B cell (primary cell): ENCODE measurements around the gene COBL. TPM values are rescaled to one million over a fixed set of nuclear protein-coding genes. Genes with fewer than 3 reads are reported as not detected.

Experiments
- ATAC-seq: fragments of 200-7000 bp; cut with Tn5 transposase; one replicate; pipeline ENCODE4 v1.10.0; 2021; ENCODE audit warnings: low read depth, mild to moderate bottlenecking, moderate number of reproducible peaks, moderate library complexity
- CTCF ChIA-PET: fragments of 350-600 bp; sonication (Branson Sonifier 250); formaldehyde crosslinking; loops from one replicate; lab custom pipeline; 2021; ENCODE audit warnings: antibody characterized with exemption, inconsistent platforms; lab: Charles Lee
- POLR2A ChIA-PET: fragments of 350-600 bp; sonication (Branson Sonifier 250); formaldehyde crosslinking; loops from one replicate; lab custom pipeline; 2021; ENCODE audit warnings: antibody characterized with exemption; lab: Charles Lee
- DNase-seq: peaks from one replicate; pipeline ENCODE4 v3.0.0; 2013
- H2AFZ ChIP-seq: 2 replicates; pipeline ENCODE4 v1.6.1; 2012; ENCODE audit warnings: mild to moderate bottlenecking, low read depth, low read length; ENCODE audit not compliant: insufficient read depth, poor library complexity, severe bottlenecking
- H3K27ac ChIP-seq, 2 donors: 1 replicate in 1 of 2; 2 replicates in 1 of 2; pipeline ENCODE4 v1.5.1; 2012 to 2013; ENCODE audit warnings: low read length in 2 of 2, mild to moderate bottlenecking in 2 of 2, moderate library complexity in 1 of 2
- H3K27me3 ChIP-seq, 4 experiments: fragments of 200-600 bp in 1 of 4; sonication (generic) in 1 of 4; replicated peaks in 1 of 4; 1 replicate in 2 of 4; 2 replicates in 2 of 4; pipeline versions ENCODE4 v1.6.1 to v1.7.0; 2013 to 2016; ENCODE audit warnings: low read length in 3 of 4, mild to moderate bottlenecking in 2 of 4, mixed read lengths in 1 of 4, moderate library complexity in 1 of 4; ENCODE audit not compliant: insufficient read depth in 4 of 4, control insufficient read depth in 3 of 4; ENCODE audit errors: control extremely low read depth in 1 of 4
- H3K36me3 ChIP-seq, 2 experiments: replicated peaks in 1 of 2; 1 replicate in 1 of 2; 2 replicates in 1 of 2; pipeline versions ENCODE4 v1.6.1 to v1.7.1; 2013; ENCODE audit warnings: low read length in 1 of 2; ENCODE audit not compliant: insufficient read depth in 2 of 2, control insufficient read depth in 1 of 2; ENCODE audit errors: control extremely low read depth in 1 of 2, extremely low read depth in 1 of 2
- H3K4me1 ChIP-seq, 2 donors: fragments of 200-600 bp in 1 of 2; sonication (generic) in 1 of 2; 1 replicate in 1 of 2; 2 replicates in 1 of 2; pipeline versions ENCODE4 v1.5.1 to v1.6.1; 2013 to 2017; ENCODE audit warnings: low read length in 2 of 2; ENCODE audit not compliant: control insufficient read depth in 2 of 2, insufficient read depth in 2 of 2
- H3K4me2 ChIP-seq: replicated peaks from 2 replicates; pipeline ENCODE3; 2012; ENCODE audit warnings: mild to moderate bottlenecking, low read depth, low read length; ENCODE audit not compliant: poor library complexity, severe bottlenecking
- H3K4me3 ChIP-seq, 5 experiments: fragments of 200-600 bp in 1 of 5; sonication (generic) in 1 of 5; 1 replicate in 3 of 5; 2 replicates in 2 of 5; pipeline versions ENCODE4 v1.5.1 to v1.7.0; 2011 to 2016; ENCODE audit warnings: low read length in 4 of 5, mild to moderate bottlenecking in 4 of 5, low read depth in 2 of 5, control low read depth in 1 of 5, moderate library complexity in 1 of 5; ENCODE audit not compliant: insufficient read depth in 1 of 5; ENCODE audit errors: control extremely low read depth in 1 of 5, extremely low read depth in 1 of 5
- H3K79me2 ChIP-seq: fragments of 200-600 bp; sonication (generic); one replicate; pipeline ENCODE4 v1.6.0; 2016; ENCODE audit warnings: low read length; ENCODE audit not compliant: control insufficient read depth, insufficient read depth
- H3K9ac ChIP-seq: fragments of 200-600 bp; sonication (generic); 2 replicates; pipeline ENCODE4 v1.6.1; 2017; ENCODE audit warnings: mild to moderate bottlenecking, low read length, moderate library complexity
- H3K9me3 ChIP-seq, 3 donors: one replicate each; pipeline versions ENCODE4 v1.6.1 to v1.7.1; 2013; ENCODE audit warnings: low read length in 2 of 3; ENCODE audit not compliant: control insufficient read depth in 2 of 3, insufficient read depth in 1 of 3; ENCODE audit errors: control extremely low read depth in 1 of 3
- H4K20me1 ChIP-seq: 2 replicates; pipeline ENCODE4 v1.6.0; 2012; ENCODE audit warnings: mild to moderate bottlenecking, low read length; ENCODE audit not compliant: insufficient read depth, control insufficient read depth, poor library complexity, severe bottlenecking
- H3K27ac Mint-ChIP-seq: one replicate; pipeline ENCODE4 v1.8.0; 2021; ENCODE audit warnings: mixed read lengths
- H3K27me3 Mint-ChIP-seq: one replicate; pipeline ENCODE4 v1.8.0; 2021; ENCODE audit warnings: mixed read lengths
- H3K4me1 Mint-ChIP-seq: one replicate; pipeline ENCODE4 v1.8.0; 2021; ENCODE audit warnings: mixed read lengths
- H3K4me3 Mint-ChIP-seq: one replicate; pipeline ENCODE4 v1.8.0; 2021; ENCODE audit warnings: mixed read lengths
- H3K9me3 Mint-ChIP-seq: one replicate; pipeline ENCODE4 v1.8.0; 2022; ENCODE audit warnings: mixed read lengths; ENCODE audit not compliant: insufficient read depth
- EZH2 ChIP-seq: IDR thresholded peaks from 2 replicates; pipeline ENCODE4 v1.6.1; 2012; ENCODE audit warnings: borderline replicate concordance, low read depth, mild to moderate bottlenecking, moderate library complexity, low read length; ENCODE audit not compliant: insufficient read depth, poor library complexity, severe bottlenecking
- WGBS: methylation state at CpG from one replicate; pipeline ENCODE4 v1.1.5; 2013; ENCODE audit warnings: missing lambda C conversion rate; ENCODE audit not compliant: insufficient coverage; 5-methylcytosine and 5-hydroxymethylcytosine counted together
- intact Hi-C: fragments of 100-400 bp; cut with micrococcal nuclease; formaldehyde crosslinking; loops from one replicate; pipeline ENCODE4 v1.10.0; 2022
- polyA plus RNA-seq: library from polyadenylated mRNA; depleted of rRNA; stranded (reverse); fragments of >200 nt; gene quantifications from 2 replicates; pipeline ENCODE4 v1.2.3, GENCODE V29; 2012
- total RNA-seq, 2 donors: library from RNA; stranded (reverse); fragments of 120-200 nt in 1 of 2; gene quantifications; 1 replicate in 1 of 2; 2 replicates in 1 of 2; pipeline versions ENCODE4 v1.2.3 to v1.2.4, GENCODE V29; 2013 to 2022
- TF ChIP-seq, protein P1 (sequence below): fragments of 200-600 bp; IDR thresholded peaks from one replicate; pipeline ENCODE4 v1.8.0; 2022; ENCODE audit warnings: antibody characterized with exemption, mild to moderate bottlenecking

Gene COBL
- total and polyA plus RNA-seq, 2 donors (not counting 1 experiment from before 2014, with no cell fraction given): not detected

GRCh38 chr7:51356849-51357516, 40.4 kb upstream of the COBL start:
- no peak overlapping the region for H3K9ac ChIP-seq
- TF ChIP-seq, protein P1, sequence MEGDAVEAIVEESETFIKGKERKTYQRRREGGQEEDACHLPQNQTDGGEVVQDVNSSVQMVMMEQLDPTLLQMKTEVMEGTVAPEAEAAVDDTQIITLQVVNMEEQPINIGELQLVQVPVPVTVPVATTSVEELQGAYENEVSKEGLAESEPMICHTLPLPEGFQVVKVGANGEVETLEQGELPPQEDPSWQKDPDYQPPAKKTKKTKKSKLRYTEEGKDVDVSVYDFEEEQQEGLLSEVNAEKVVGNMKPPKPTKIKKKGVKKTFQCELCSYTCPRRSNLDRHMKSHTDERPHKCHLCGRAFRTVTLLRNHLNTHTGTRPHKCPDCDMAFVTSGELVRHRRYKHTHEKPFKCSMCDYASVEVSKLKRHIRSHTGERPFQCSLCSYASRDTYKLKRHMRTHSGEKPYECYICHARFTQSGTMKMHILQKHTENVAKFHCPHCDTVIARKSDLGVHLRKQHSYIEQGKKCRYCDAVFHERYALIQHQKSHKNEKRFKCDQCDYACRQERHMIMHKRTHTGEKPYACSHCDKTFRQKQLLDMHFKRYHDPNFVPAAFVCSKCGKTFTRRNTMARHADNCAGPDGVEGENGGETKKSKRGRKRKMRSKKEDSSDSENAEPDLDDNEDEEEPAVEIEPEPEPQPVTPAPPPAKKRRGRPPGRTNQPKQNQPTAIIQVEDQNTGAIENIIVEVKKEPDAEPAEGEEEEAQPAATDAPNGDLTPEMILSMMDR: no peak
- TF ChIP-seq EZH2: no peak
- WGBS: 88% methylated on average over 11 of the region's 12 CpGs
- no peak overlapping the region for H3K4me3 ChIP-seq
- peaks cover 0 to 7% (median 0%) of the 10 kb centered on the region in 3 donors for H3K9me3 ChIP-seq
- no peaks in the 10 kb centered on the region for H4K20me1 ChIP-seq
- CTCF ChIA-PET: no interaction called here
- no peaks in the 10 kb centered on the region for H3K4me1 ChIP-seq
- no peaks in the 10 kb centered on the region for H3K79me2 ChIP-seq
- ATAC-seq (no peak), DNase-seq (no peak)
- no peaks in the 10 kb centered on the region for H3K27me3 ChIP-seq
- Mint-ChIP-seq H3K27me3 (no peaks in the 10 kb centered on the region), H3K9me3 (no peaks in the 10 kb centered on the region), H3K4me3 (no peak overlapping the region), H3K27ac (no peak overlapping the region), H3K4me1 (no peaks in the 10 kb centered on the region)
- no peak overlapping the region for H3K27ac ChIP-seq
- POLR2A ChIA-PET: no interaction called here
- no peaks in the 10 kb centered on the region for H3K36me3 ChIP-seq
- intact Hi-C loops: no loop called here
- H3K4me2 ChIP-seq: no peak overlapping the region
- no peak overlapping the region for H2AFZ ChIP-seq

- POLR2A ChIA-PET: no interaction called here
- Histone ChIP-seq H4K20me1 (no peaks in the 10 kb centered on the region), H2AFZ (no peak overlapping the region), H3K4me2 (no peak overlapping the region), H3K79me2 (no peaks in the 10 kb centered on the region), H3K27ac (no peak overlapping the region), H3K4me1 (no peaks in the 10 kb centered on the region), H3K9ac (no peak overlapping the region), H3K4me3 (no peak overlapping the region), H3K27me3 (no peaks in the 10 kb centered on the region), H3K9me3 (peaks cover 0 to 7% (median 0%) of the 10 kb centered on the region in 3 donors), H3K36me3 (no peaks in the 10 kb centered on the region)
- no peaks in the 10 kb centered on the region for H3K9me3 Mint-ChIP-seq
- H3K4me3 Mint-ChIP-seq: no peak overlapping the region
- intact Hi-C loops: no loop called here
- no peak overlapping the region for H3K27ac Mint-ChIP-seq
- DNase-seq (no peak), ATAC-seq (no peak)
- CTCF ChIA-PET: no interaction called here
- H3K27me3 Mint-ChIP-seq: no peaks in the 10 kb centered on the region
- no peaks in the 10 kb centered on the region for H3K4me1 Mint-ChIP-seq
- WGBS: 24% methylated on average over 3 of the region's 5 CpGs
- TF ChIP-seq EZH2: no peak
- TF ChIP-seq, protein P1: no peak
These were observed 38.3 kb upstream of the COBL start for GRCh38 chr7:51354897-51355296.
